HUES64 (cell line): ENCODE data around the gene SRC.
A peak's percentile ranks its signal among the peaks of the same experiment; 100 is the strongest.

Experiments
- H3K27ac ChIP-seq: 2 replicates; pipeline ENCODE4 v1.7.0; 2013; ENCODE audit warnings: low read depth, low read length, inconsistent platforms
- H3K27me3 ChIP-seq: 2 replicates; pipeline ENCODE4 v1.6.1; 2013; ENCODE audit warnings: mild to moderate bottlenecking, low read length; ENCODE audit not compliant: insufficient read depth
- H3K36me3 ChIP-seq: 2 replicates; pipeline ENCODE4 v1.6.1; 2013; ENCODE audit warnings: mild to moderate bottlenecking, low read length; ENCODE audit not compliant: insufficient read depth
- H3K4me1 ChIP-seq: 2 replicates; pipeline ENCODE4 v1.6.1; 2013; ENCODE audit warnings: mild to moderate bottlenecking, low read length, moderate library complexity; ENCODE audit not compliant: insufficient read depth
- H3K4me3 ChIP-seq: 2 replicates; pipeline ENCODE4 v1.5.1; 2013; ENCODE audit warnings: mild to moderate bottlenecking, low read length, moderate library complexity
- H3K9ac ChIP-seq: 2 replicates; pipeline ENCODE4 v1.6.1; 2013; ENCODE audit warnings: mild to moderate bottlenecking, low read depth, low read length
- H3K9me3 ChIP-seq: 2 replicates; pipeline ENCODE4 v1.6.1; 2013; ENCODE audit warnings: low read depth, low read length; ENCODE audit not compliant: insufficient read depth
- WGBS: fragments of 150-250, 120-280 bp; methylation state at CpG from one replicate; pipeline ENCODE4 v1.1.7; 2013; ENCODE audit warnings: missing lambda C conversion rate; 5-methylcytosine and 5-hydroxymethylcytosine counted together

SRC gene

GRCh38 chr20:37352608-37352980, 6.7 kb downstream of the SRC start:
- H3K4me3 ChIP-seq: no peak overlapping the region
- no peaks in the 10 kb centered on the region; the same call in 1 of the 2 replicates for H3K4me1 ChIP-seq
- WGBS: 94% methylated on average over 11 of the region's 11 CpGs
- H3K9ac ChIP-seq: no peak overlapping the region
- no peaks in the 10 kb centered on the region for H3K9me3 ChIP-seq
- H3K27me3 ChIP-seq: no peaks in the 10 kb centered on the region
- peaks cover 14% of the 10 kb centered on the region for H3K36me3 ChIP-seq
- no peak overlapping the region for H3K27ac ChIP-seq

GRCh38 chr20:37353285-37353849, 7.4 kb downstream of the SRC start:
- Histone ChIP-seq H3K9me3 (no peaks in the 10 kb centered on the region), H3K4me3 (no peak overlapping the region), H3K27me3 (no peaks in the 10 kb centered on the region), H3K4me1 (no peaks in the 10 kb centered on the region; the same call in 1 of the 2 replicates), H3K9ac (no peak overlapping the region), H3K36me3 (peaks cover 13% of the 10 kb centered on the region), H3K27ac (no peak overlapping the region)
- 94% methylated on average over 13 of the region's 13 CpGs for WGBS

GRCh38 chr20:37354210-37355195, 8.6 kb downstream of the SRC start:
- 93% methylated on average over 17 of the region's 18 CpGs for WGBS
- peaks cover 13% of the 10 kb centered on the region for H3K36me3 ChIP-seq

GRCh38 chr20:37355252-37356180, 9.6 kb downstream of the SRC start:
- peaks cover 10% of the 10 kb centered on the region for H3K36me3 ChIP-seq
- no peaks in the 10 kb centered on the region for H3K9me3 ChIP-seq
- H3K27ac ChIP-seq: no peak overlapping the region
- 95% methylated on average over 15 of the region's 15 CpGs for WGBS
- H3K4me1 ChIP-seq: no peaks in the 10 kb centered on the region
- H3K27me3 ChIP-seq: no peaks in the 10 kb centered on the region
- no peak overlapping the region for H3K4me3 ChIP-seq
- H3K9ac ChIP-seq: no peak overlapping the region

More at GRCh38 chr20:37354210-37355195, 8.6 kb downstream of the SRC start:
- Histone ChIP-seq H3K27ac (no peak overlapping the region), H3K4me1 (no peaks in the 10 kb centered on the region; the same call in 1 of the 2 replicates), H3K27me3 (no peaks in the 10 kb centered on the region), H3K4me3 (no peak overlapping the region), H3K9ac (no peak overlapping the region), H3K9me3 (no peaks in the 10 kb centered on the region)

GRCh38 chr20:37356387-37356786, 10.4 kb downstream of the SRC start:
- Histone ChIP-seq H3K4me1 (no peaks in the 10 kb centered on the region), H3K27me3 (no peaks in the 10 kb centered on the region), H3K9me3 (no peaks in the 10 kb centered on the region), H3K27ac (no peak overlapping the region), H3K36me3 (peaks cover 5% of the 10 kb centered on the region), H3K9ac (no peak overlapping the region), H3K4me3 (no peak overlapping the region)
- WGBS: 89% methylated on average over 8 of the region's 8 CpGs

- Histone ChIP-seq H3K27ac (no peak overlapping the region), H3K27me3 (no peaks in the 10 kb centered on the region), H3K9ac (no peak overlapping the region), H3K9me3 (no peaks in the 10 kb centered on the region), H3K36me3 (peaks cover 5% of the 10 kb centered on the region), H3K4me1 (no peaks in the 10 kb centered on the region), H3K4me3 (no peak overlapping the region)
- WGBS: 97% methylated on average over 11 of the region's 11 CpGs
These were observed 11.0 kb downstream of the SRC start for GRCh38 chr20:37356961-37357371.

- WGBS: 93% methylated on average over 15 of the region's 15 CpGs
- Histone ChIP-seq H3K4me3 (no peak overlapping the region), H3K9me3 (no peaks in the 10 kb centered on the region), H3K36me3 (peaks cover 5% of the 10 kb centered on the region), H3K9ac (peak overlapping the region; percentile 22; the same call in 1 of the 2 replicates), H3K27me3 (no peaks in the 10 kb centered on the region), H3K27ac (no peak overlapping the region), H3K4me1 (no peaks in the 10 kb centered on the region)
These were observed 11.8 kb downstream of the SRC start for GRCh38 chr20:37357481-37358365.

- Histone ChIP-seq H3K9ac (no peak overlapping the region; the same call in 1 of the 2 replicates), H3K27me3 (no peaks in the 10 kb centered on the region), H3K36me3 (peaks cover 4% of the 10 kb centered on the region), H3K9me3 (no peaks in the 10 kb centered on the region), H3K27ac (no peak overlapping the region), H3K4me3 (no peak overlapping the region), H3K4me1 (no peaks in the 10 kb centered on the region)
- 93% methylated on average over 23 of the region's 23 CpGs for WGBS
These were observed 12.6 kb downstream of the SRC start for GRCh38 chr20:37358366-37359150.

GRCh38 chr20:37359331-37359730, 13.4 kb downstream of the SRC start:
- no peaks in the 10 kb centered on the region for H3K9me3 ChIP-seq
- no peaks in the 10 kb centered on the region for H3K27me3 ChIP-seq
- WGBS: 81% methylated on average over 9 of the region's 9 CpGs
- no peak overlapping the region for H3K27ac ChIP-seq
- no peaks in the 10 kb centered on the region for H3K4me1 ChIP-seq
- no peaks in the 10 kb centered on the region for H3K36me3 ChIP-seq
- no peak overlapping the region for H3K9ac ChIP-seq
- no peak overlapping the region for H3K4me3 ChIP-seq
